Measurements from ENCODE around the gene NUDT14. TPM values are rescaled to one million over a fixed set of nuclear protein-coding genes. Genes with fewer than 3 reads are reported as not detected.

Gene NUDT14
- total and polyA plus RNA-seq, 2 of the 4 experiments (the other 2 are of a cell fraction), result 5.6 to 9.3 TPM

DNA sequence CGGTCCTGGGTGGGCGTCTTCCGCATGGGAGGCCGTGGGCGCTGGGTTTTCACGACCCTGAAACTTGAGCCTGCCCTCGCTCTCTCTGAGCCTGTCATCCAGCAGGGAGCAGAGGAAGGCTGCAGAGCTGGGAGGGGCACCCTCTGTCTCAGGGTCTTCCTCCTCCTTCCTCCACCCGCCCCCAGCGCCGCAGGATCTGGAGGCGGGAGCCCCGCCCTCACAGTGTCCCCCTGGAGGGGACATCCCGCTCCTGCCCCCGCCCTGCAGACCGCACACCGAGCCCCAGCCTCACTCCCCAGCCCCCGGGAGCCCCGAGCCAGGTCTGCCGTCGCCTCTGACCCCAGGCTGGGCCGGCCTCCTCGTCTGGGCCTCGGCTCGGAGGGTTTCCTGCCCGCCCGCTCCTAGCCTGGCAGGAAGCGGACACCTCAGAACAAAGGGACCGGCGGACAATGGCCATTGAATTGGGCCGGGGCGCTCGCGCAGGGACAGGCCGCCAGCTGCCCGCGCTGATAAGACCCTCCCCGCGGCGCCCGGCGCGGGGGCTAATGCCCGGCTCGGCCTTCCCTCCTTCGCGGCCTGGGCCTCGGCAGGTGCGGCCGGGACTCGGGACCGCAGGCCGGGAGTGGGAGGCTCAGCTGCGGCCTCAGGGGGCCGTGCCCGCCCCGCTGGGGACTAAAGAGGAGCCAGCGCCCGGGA lies 15.3 kb upstream of the NUDT14 start:
- Histone ChIP-seq H3K4ac (ENCODE audit: low read depth, low read length) (no peak overlapping the region), H3K18ac (ENCODE audit: low read depth, low read length) (no peak overlapping the region), H3K4me2 (ENCODE audit: low read depth, low read length) (no peak overlapping the region), H3K9me3 (ENCODE audit: control insufficient read depth, insufficient read depth, low read length) (no peaks in the 10 kb centered on the region), H2AFZ (replicated peaks; ENCODE audit: low read length, poor library complexity) (no peak overlapping the region), H3K9ac (ENCODE audit: low read depth, low read length) (no peak overlapping the region), H3K27ac (ENCODE audit: insufficient read depth, low read length) (no peak overlapping the region), H2AK9ac (replicated peaks; ENCODE audit: low read depth, low read length, poor library complexity) (no peak overlapping the region), H4K8ac (ENCODE audit: low read depth in 2 of 2, low read length in 2 of 2) (no peak overlapping the region), H2BK5ac (ENCODE audit: low read depth, low read length, poor library complexity, severe bottlenecking) (no peak overlapping the region), H3K56ac (ENCODE audit: extremely low read depth, insufficient read depth, low read length) (no peak overlapping the region), H3K14ac (replicated peaks; ENCODE audit: low read depth, low read length) (no peak overlapping the region), H3K4me3 (ENCODE audit: insufficient read depth, low read depth, low read length) (no peak overlapping the region), H3K4me1 (ENCODE audit: control insufficient read depth, insufficient read depth, low read length) (peaks cover 10% of the 10 kb centered on the region; the same call in 1 of the 2 replicates), H2BK20ac (ENCODE audit: low read depth, low read length) (no peak overlapping the region), H3K79me1 (ENCODE audit: low read depth in 1 of 2, low read length in 2 of 2) (no peaks in the 10 kb centered on the region), H4K5ac (ENCODE audit: low read depth, low read length) (no peak overlapping the region), H3K27me3 (ENCODE audit: control insufficient read depth, insufficient read depth, low read length) (peaks cover 44% of the 10 kb centered on the region), H2BK120ac (ENCODE audit: low read depth, low read length) (no peak overlapping the region), H4K20me1 (ENCODE audit: insufficient read depth, low read length) (no peaks in the 10 kb centered on the region), H3K23ac (ENCODE audit: low read depth, low read length) (no peak overlapping the region), H4K91ac (ENCODE audit: insufficient read depth, low read depth, low read length) (no peak overlapping the region), H2AK5ac (ENCODE audit: low read depth, low read length) (no peak overlapping the region), H3K9me1 (ENCODE audit: insufficient read depth, low read length) (no peaks in the 10 kb centered on the region), H3K36me3 (ENCODE audit: control insufficient read depth, insufficient read depth, low read length) (no peaks in the 10 kb centered on the region), H2BK15ac (ENCODE audit: low read depth, low read length) (no peak overlapping the region)
- no TSS peak for BruUV-seq (replicated peaks)
- intact Hi-C loops (cut with micrococcal nuclease), result no loop called here
- ATAC-seq (ENCODE audit: low read depth) (no peak), DNase-seq (no peak)
- in situ Hi-C loops (cut with MboI; ENCODE audit: low sequenced_read_pairs), result no loop called here
- dilution Hi-C loops (cut with HindIII; ENCODE audit: low sequenced_read_pairs, unreplicated experiment), result no loop called here
- POLR2A ChIA-PET (ENCODE audit: unreplicated experiment), result no interaction called here
- TF ChIP-seq NFE2L2 (IDR thresholded peaks at IDR 0.05; ENCODE audit: low read depth, low read length), result no peak
- TF ChIP-seq, protein P1, sequence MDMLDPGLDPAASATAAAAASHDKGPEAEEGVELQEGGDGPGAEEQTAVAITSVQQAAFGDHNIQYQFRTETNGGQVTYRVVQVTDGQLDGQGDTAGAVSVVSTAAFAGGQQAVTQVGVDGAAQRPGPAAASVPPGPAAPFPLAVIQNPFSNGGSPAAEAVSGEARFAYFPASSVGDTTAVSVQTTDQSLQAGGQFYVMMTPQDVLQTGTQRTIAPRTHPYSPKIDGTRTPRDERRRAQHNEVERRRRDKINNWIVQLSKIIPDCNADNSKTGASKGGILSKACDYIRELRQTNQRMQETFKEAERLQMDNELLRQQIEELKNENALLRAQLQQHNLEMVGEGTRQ (IDR thresholded peaks at IDR 0.05; ENCODE audit: low read depth, low read length), result no peak
- no peak for TF ChIP-seq FOS (IDR thresholded peaks at IDR 0.05; ENCODE audit: low read depth, low read length)
- no peak for TF ChIP-seq BHLHE40 (IDR thresholded peaks at IDR 0.05; ENCODE audit: low read depth, low read length)
- TF ChIP-seq POLR2A (IDR thresholded peaks at IDR 0.05; ENCODE audit: low read depth, low read length), result no peak
- TF ChIP-seq, protein P2, sequence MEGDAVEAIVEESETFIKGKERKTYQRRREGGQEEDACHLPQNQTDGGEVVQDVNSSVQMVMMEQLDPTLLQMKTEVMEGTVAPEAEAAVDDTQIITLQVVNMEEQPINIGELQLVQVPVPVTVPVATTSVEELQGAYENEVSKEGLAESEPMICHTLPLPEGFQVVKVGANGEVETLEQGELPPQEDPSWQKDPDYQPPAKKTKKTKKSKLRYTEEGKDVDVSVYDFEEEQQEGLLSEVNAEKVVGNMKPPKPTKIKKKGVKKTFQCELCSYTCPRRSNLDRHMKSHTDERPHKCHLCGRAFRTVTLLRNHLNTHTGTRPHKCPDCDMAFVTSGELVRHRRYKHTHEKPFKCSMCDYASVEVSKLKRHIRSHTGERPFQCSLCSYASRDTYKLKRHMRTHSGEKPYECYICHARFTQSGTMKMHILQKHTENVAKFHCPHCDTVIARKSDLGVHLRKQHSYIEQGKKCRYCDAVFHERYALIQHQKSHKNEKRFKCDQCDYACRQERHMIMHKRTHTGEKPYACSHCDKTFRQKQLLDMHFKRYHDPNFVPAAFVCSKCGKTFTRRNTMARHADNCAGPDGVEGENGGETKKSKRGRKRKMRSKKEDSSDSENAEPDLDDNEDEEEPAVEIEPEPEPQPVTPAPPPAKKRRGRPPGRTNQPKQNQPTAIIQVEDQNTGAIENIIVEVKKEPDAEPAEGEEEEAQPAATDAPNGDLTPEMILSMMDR (conservative IDR thresholded peaks at IDR 0.05; ENCODE audit: low read depth, low read length), result no peak
- TF ChIP-seq, protein P3, sequence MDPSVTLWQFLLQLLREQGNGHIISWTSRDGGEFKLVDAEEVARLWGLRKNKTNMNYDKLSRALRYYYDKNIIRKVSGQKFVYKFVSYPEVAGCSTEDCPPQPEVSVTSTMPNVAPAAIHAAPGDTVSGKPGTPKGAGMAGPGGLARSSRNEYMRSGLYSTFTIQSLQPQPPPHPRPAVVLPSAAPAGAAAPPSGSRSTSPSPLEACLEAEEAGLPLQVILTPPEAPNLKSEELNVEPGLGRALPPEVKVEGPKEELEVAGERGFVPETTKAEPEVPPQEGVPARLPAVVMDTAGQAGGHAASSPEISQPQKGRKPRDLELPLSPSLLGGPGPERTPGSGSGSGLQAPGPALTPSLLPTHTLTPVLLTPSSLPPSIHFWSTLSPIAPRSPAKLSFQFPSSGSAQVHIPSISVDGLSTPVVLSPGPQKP (IDR thresholded peaks at IDR 0.05; ENCODE audit: borderline replicate concordance, low read depth, low read length), result no peak
- TF ChIP-seq SMC3 (IDR thresholded peaks at IDR 0.05; ENCODE audit: low read depth, low read length), result no peak
- TF ChIP-seq CEBPB (IDR thresholded peaks at IDR 0.05; ENCODE audit: low read depth, low read length), result no peak
- TF ChIP-seq MXI1 (IDR thresholded peaks at IDR 0.05; ENCODE audit: borderline replicate concordance, low read depth, low read length), result no peak
- TF ChIP-seq RAD21 (IDR thresholded peaks at IDR 0.05; ENCODE audit: low read length), result no peak
- CTCF ChIA-PET, result no interaction called here
- WGBS, 2 experiments (ENCODE audit: extremely low coverage in 2 of 2, insufficient read length in 1 of 2), result 21% methylated on average over 13 of the region's 58 CpGs; no CpG with 5 or more reads in 1 of the 2 experiments
